Breast epithelium (tissue), 3 donors: ENCODE results near the gene SRMS.

Experiments used
- POLR2A ChIP-seq: fragments of 450-650 bp; IDR thresholded peaks from one replicate; pipeline ENCODE4 v1.6.1; 2016; ENCODE audit warnings: antibody characterized with exemption, mild to moderate bottlenecking, moderate library complexity
- POLR2AphosphoS5 ChIP-seq, 3 donors: sonication (generic); formaldehyde crosslinking; IDR thresholded peaks; one replicate each; pipeline ENCODE4 v1.6.1; 2017; ENCODE audit warnings: antibody characterized with exemption in 3 of 3
- TF ChIP-seq, protein P1 (sequence below), 3 donors: fragments of 450-650 bp; IDR thresholded peaks; one replicate each; pipeline ENCODE4 v1.5.1; 2016 to 2017; ENCODE audit warnings: antibody characterized with exemption in 3 of 3, mild to moderate bottlenecking in 3 of 3, moderate library complexity in 3 of 3

DNA sequence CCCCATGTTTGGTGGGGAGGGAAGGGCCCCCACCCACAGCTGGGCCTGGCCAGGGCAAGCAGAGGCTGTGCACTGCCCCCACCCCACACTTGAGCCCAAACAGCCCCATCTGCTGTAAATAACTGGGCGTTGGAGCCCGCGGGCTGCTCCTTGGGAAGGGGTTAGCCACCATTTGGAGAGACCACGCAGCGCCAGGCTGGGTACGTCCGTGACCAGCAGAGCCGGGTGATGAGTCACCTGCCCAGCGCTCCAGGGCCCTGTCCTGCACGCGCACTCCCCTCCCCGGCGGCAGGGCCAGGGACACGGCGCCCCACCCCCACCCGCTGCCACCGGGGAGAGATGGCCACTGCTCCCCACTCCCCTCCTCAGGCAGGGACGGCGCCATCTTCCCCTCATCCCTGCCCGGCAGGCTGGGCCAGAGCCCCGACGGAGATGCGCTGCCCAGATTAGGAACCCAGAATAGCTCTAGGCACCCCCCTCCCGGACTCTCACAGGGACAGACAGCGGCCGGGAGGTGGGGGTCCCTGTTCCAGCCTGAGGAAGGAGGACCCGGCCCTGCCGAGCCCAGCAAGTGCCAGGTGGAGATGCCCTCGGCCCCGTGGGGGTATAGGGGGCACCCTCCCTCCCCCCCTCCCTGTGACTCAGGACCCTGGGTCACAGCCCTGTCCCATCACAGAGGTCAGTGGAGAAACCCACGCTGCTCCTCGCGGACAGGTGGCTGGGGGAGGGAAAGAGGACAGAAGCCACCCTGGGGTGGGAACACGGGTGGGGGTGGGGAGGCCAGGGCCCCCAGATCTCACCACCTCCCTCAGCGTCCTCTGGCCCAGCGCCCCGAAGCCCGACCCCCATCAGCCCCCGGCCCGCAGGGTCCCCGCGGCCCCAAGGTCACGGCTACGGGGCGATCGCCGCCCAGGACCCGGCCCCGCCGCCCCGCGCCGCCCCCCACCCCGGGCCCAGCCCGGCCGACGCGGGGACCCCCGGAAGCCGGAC lies 49.3 kb downstream of the SRMS start:
- TF ChIP-seq, protein P1, sequence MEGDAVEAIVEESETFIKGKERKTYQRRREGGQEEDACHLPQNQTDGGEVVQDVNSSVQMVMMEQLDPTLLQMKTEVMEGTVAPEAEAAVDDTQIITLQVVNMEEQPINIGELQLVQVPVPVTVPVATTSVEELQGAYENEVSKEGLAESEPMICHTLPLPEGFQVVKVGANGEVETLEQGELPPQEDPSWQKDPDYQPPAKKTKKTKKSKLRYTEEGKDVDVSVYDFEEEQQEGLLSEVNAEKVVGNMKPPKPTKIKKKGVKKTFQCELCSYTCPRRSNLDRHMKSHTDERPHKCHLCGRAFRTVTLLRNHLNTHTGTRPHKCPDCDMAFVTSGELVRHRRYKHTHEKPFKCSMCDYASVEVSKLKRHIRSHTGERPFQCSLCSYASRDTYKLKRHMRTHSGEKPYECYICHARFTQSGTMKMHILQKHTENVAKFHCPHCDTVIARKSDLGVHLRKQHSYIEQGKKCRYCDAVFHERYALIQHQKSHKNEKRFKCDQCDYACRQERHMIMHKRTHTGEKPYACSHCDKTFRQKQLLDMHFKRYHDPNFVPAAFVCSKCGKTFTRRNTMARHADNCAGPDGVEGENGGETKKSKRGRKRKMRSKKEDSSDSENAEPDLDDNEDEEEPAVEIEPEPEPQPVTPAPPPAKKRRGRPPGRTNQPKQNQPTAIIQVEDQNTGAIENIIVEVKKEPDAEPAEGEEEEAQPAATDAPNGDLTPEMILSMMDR (IDR thresholded peaks at IDR 0.05): no peak
- no peak for TF ChIP-seq POLR2AphosphoS5 (IDR thresholded peaks at IDR 0.05)
- no peak for TF ChIP-seq POLR2A
